Neuronal stem cell (in vitro differentiated cells): ENCODE results near the gene NOL3. TPM values are rescaled to one million over a fixed set of nuclear protein-coding genes. Genes with fewer than 3 reads are reported as not detected.
"Not testable (repeated sequence)": the region's sequence is repeated elsewhere in the genome, so short reads cannot be mapped to it uniquely, and the experiment has no call there.

ENCODE experiments used
- DNase-seq: peaks from one replicate; pipeline ENCODE4 v3.0.0-alpha.2; 2013; ENCODE audit warnings: low spot score
- H2AFZ ChIP-seq: one replicate; pipeline ENCODE4 v1.6.1; 2013; ENCODE audit warnings: mild to moderate bottlenecking, low read length, inconsistent platforms
- H2AK5ac ChIP-seq: 2 replicates; pipeline ENCODE4 v1.6.1; 2013; ENCODE audit warnings: low read depth, mild to moderate bottlenecking, inconsistent platforms, low read length, moderate library complexity, mixed read lengths
- H2BK120ac ChIP-seq: 2 replicates; pipeline ENCODE4 v1.6.1; 2013; ENCODE audit warnings: low read depth, mild to moderate bottlenecking, inconsistent platforms, low read length, moderate library complexity, mixed read lengths
- H2BK12ac ChIP-seq: one replicate; pipeline ENCODE4 v1.6.1; 2013; ENCODE audit warnings: low read length, inconsistent platforms
- H2BK15ac ChIP-seq: 2 replicates; pipeline ENCODE4 v1.6.1; 2013; ENCODE audit warnings: mild to moderate bottlenecking, low read length, inconsistent platforms, mixed read lengths
- H2BK5ac ChIP-seq: one replicate; pipeline ENCODE4 v1.6.1; 2013; ENCODE audit warnings: inconsistent platforms, mild to moderate bottlenecking, low read length, moderate library complexity
- H3K14ac ChIP-seq: one replicate; pipeline ENCODE4 v1.6.1; 2013; ENCODE audit warnings: low read length, inconsistent platforms
- H3K18ac ChIP-seq: 2 replicates; pipeline ENCODE4 v1.6.1; 2013; ENCODE audit warnings: low read length, inconsistent platforms
- H3K23ac ChIP-seq: 2 replicates; pipeline ENCODE4 v1.6.1; 2013; ENCODE audit warnings: low read depth, mild to moderate bottlenecking, mixed read lengths, low read length, inconsistent platforms; ENCODE audit not compliant: poor library complexity
- H3K27ac ChIP-seq: replicated peaks from 3 replicates; pipeline ENCODE4 v1.5.1; 2013; ENCODE audit warnings: low read length, inconsistent platforms
- H3K27me3 ChIP-seq, 3 experiments: 2 replicates each; pipeline ENCODE4 v1.6.1; 2013; ENCODE audit warnings: low read length in 3 of 3, mild to moderate bottlenecking in 2 of 3, inconsistent platforms in 1 of 3, low read depth in 1 of 3, mixed read lengths in 1 of 3, moderate library complexity in 1 of 3; ENCODE audit not compliant: control insufficient read depth in 3 of 3, insufficient read depth in 3 of 3
- H3K36me3 ChIP-seq, 2 donors: replicated peaks in 1 of 2; 2 replicates each; pipeline ENCODE4 v1.6.1; 2013; ENCODE audit warnings: low read length in 2 of 2; ENCODE audit not compliant: control insufficient read depth in 2 of 2, insufficient read depth in 2 of 2
- H3K4ac ChIP-seq: 2 replicates; pipeline ENCODE4 v1.6.1; 2013; ENCODE audit warnings: inconsistent platforms, mild to moderate bottlenecking, low read length, moderate library complexity
- H3K4me1 ChIP-seq, 2 donors: 1 replicate in 1 of 2; 2 replicates in 1 of 2; pipeline ENCODE4 v1.6.1; 2013; ENCODE audit warnings: low read length in 2 of 2, low read depth in 1 of 2; ENCODE audit not compliant: control insufficient read depth in 2 of 2, insufficient read depth in 1 of 2
- H3K4me2 ChIP-seq: one replicate; pipeline ENCODE4 v1.6.1; 2013; ENCODE audit warnings: mild to moderate bottlenecking, low read length, inconsistent platforms; ENCODE audit not compliant: insufficient read depth, poor library complexity, severe bottlenecking
- H3K4me3 ChIP-seq, 2 donors: 2 replicates each; pipeline ENCODE4 v1.5.1; 2013; ENCODE audit warnings: low read length in 2 of 2, mild to moderate bottlenecking in 2 of 2, inconsistent platforms in 1 of 2, moderate library complexity in 1 of 2
- H3K79me1 ChIP-seq: one replicate; pipeline ENCODE4 v1.6.1; 2013; ENCODE audit warnings: low read depth, mild to moderate bottlenecking, inconsistent platforms, low read length, moderate library complexity
- H3K9ac ChIP-seq: one replicate; pipeline ENCODE4 v1.6.1; 2013; ENCODE audit warnings: mild to moderate bottlenecking, low read depth, low read length, inconsistent platforms; ENCODE audit not compliant: poor library complexity
- H3K9me3 ChIP-seq, 2 donors: replicated peaks in 1 of 2; 2 replicates each; pipeline versions ENCODE3 to v1.6.1; 2013; ENCODE audit warnings: low read length in 2 of 2, mild to moderate bottlenecking in 2 of 2, inconsistent platforms in 1 of 2, low read depth in 1 of 2, mixed read lengths in 1 of 2, moderate library complexity in 1 of 2; ENCODE audit not compliant: control insufficient read depth in 2 of 2, insufficient read depth in 1 of 2
- H4K8ac ChIP-seq: one replicate; pipeline ENCODE4 v1.6.1; 2013; ENCODE audit warnings: low read depth, mild to moderate bottlenecking, inconsistent platforms, low read length, moderate library complexity
- H4K91ac ChIP-seq: one replicate; pipeline ENCODE4 v1.6.1; 2013; ENCODE audit warnings: low read length, low read depth, mild to moderate bottlenecking, inconsistent platforms; ENCODE audit not compliant: poor library complexity
- WGBS, 2 donors: extraction: QIAGEN DNeasy Blood & Tissue Kit; methylation state at CpG; one replicate each; pipeline ENCODE4 v1.1.7; 2013; ENCODE audit warnings: missing lambda C conversion rate in 2 of 2, mixed read lengths in 1 of 2; ENCODE audit not compliant: insufficient read length in 2 of 2, insufficient replicate concordance in 1 of 2; ENCODE audit errors: extremely low coverage in 2 of 2; 5-methylcytosine and 5-hydroxymethylcytosine counted together
- polyA plus RNA-seq, 2 experiments: library from polyadenylated mRNA; stranded (reverse); fragments of 200-250 nt; gene quantifications; one replicate each; pipeline ENCODE4 v1.2.3, GENCODE V29; 2013

Gene NOL3
- 2.7 TPM for polyA plus RNA-seq (2013, experiment 1 of 2)
- 2.2 TPM for polyA plus RNA-seq (2013, experiment 2 of 2)

- no peaks in the 10 kb centered on the region for H3K36me3 ChIP-seq
- H3K23ac ChIP-seq: peak within 1 kb of the TSS; percentile 86
- H3K9me3 ChIP-seq: peaks cover 0 to 1% of the 10 kb centered on the region in 2 donors
- H3K14ac ChIP-seq: peak within 1 kb of the TSS; percentile 90
- no CpG with 5 or more reads among the region's 50 CpGs for WGBS, 2 donors
- peak within 1 kb of the TSS; percentile 77 for H4K8ac ChIP-seq
- peak within 1 kb of the TSS; percentile 87 for H2AFZ ChIP-seq
- peaks cover 44 to 94% (median 50%) of the 10 kb centered on the region in 3 experiments for H3K27me3 ChIP-seq
- peak within 1 kb of the TSS; percentile 83 for H2BK120ac ChIP-seq
- H3K4me2 ChIP-seq: peak within 1 kb of the TSS; percentile 81
- H3K4me1 ChIP-seq: peaks cover 17 to 22% of the 10 kb centered on the region in 2 donors
- H2BK15ac ChIP-seq: peak within 1 kb of the TSS; percentile 82
- peak within 1 kb of the TSS; percentile 54 to 72 for H3K4me3 ChIP-seq
- H3K9ac ChIP-seq: peak within 1 kb of the TSS; percentile 88
- no peak within 1 kb of the TSS for H3K27ac ChIP-seq
- peak within 1 kb of the TSS; percentile 32 for H2BK5ac ChIP-seq
- DNase-seq: no peak
- H2BK12ac ChIP-seq: peak within 1 kb of the TSS; percentile 87
- H3K4ac ChIP-seq: no peak within 1 kb of the TSS
- H2AK5ac ChIP-seq: peak within 1 kb of the TSS; percentile 71
- H3K18ac ChIP-seq: peak within 1 kb of the TSS; percentile 94
- H3K79me1 ChIP-seq: no peaks in the 10 kb centered on the region
- no peak within 1 kb of the TSS for H4K91ac ChIP-seq
These were observed at the start of gene NOL3 for GRCh38 chr16:67170168-67170948. Gene NOL3 (plus strand): TSS chr16:67170538.

GRCh38 chr16:67122799-67123198, 47.5 kb upstream of the NOL3 start:
- H3K27me3 ChIP-seq, H4K91ac ChIP-seq, H3K27ac ChIP-seq, H3K18ac ChIP-seq, H2BK12ac ChIP-seq, H2BK120ac ChIP-seq, H3K4me2 ChIP-seq, H3K4me3 ChIP-seq, H3K9ac ChIP-seq, H3K14ac ChIP-seq, H3K23ac ChIP-seq, H4K8ac ChIP-seq, H2AK5ac ChIP-seq, DNase-seq, H3K79me1 ChIP-seq, H2BK15ac ChIP-seq, H3K9me3 ChIP-seq, H3K4me1 ChIP-seq, H2AFZ ChIP-seq, H3K4ac ChIP-seq, H2BK5ac ChIP-seq: not testable (repeated sequence)
- peaks cover 7 to 69% of the 10 kb centered on the region in 2 donors for H3K36me3 ChIP-seq
- WGBS, 2 donors: no CpG with 5 or more reads among the region's 5 CpGs

- H3K36me3 ChIP-seq: peaks cover 10 to 77% of the 10 kb centered on the region in 2 donors
These were observed 41.9 kb upstream of the NOL3 start for GRCh38 chr16:67128417-67128816.

GRCh38 chr16:67128887-67129286, 41.5 kb upstream of the NOL3 start:
- no peaks in the 10 kb centered on the region for H3K27me3 ChIP-seq
- no peak overlapping the region for H2BK120ac ChIP-seq
- no peak overlapping the region for H2AK5ac ChIP-seq
- no peak overlapping the region for H3K9ac ChIP-seq
- no peaks in the 10 kb centered on the region for H3K9me3 ChIP-seq
- no peak overlapping the region for H4K8ac ChIP-seq
- no peak overlapping the region for H2BK12ac ChIP-seq
- no peaks in the 10 kb centered on the region for H3K79me1 ChIP-seq
- H3K4ac ChIP-seq: no peak overlapping the region
- no peak overlapping the region for H3K4me2 ChIP-seq
- no peak overlapping the region for H3K27ac ChIP-seq
- H3K36me3 ChIP-seq: peaks cover 11 to 74% of the 10 kb centered on the region in 2 donors
- H3K14ac ChIP-seq: no peak overlapping the region
- H3K23ac ChIP-seq: no peak overlapping the region
- H2AFZ ChIP-seq: no peak overlapping the region
- no peaks in the 10 kb centered on the region for H3K4me1 ChIP-seq
- no peak overlapping the region for H4K91ac ChIP-seq
- no peak for DNase-seq
- H3K4me3 ChIP-seq: no peak overlapping the region
- H2BK5ac ChIP-seq: no peak overlapping the region
- H3K18ac ChIP-seq: no peak overlapping the region
- no peak overlapping the region for H2BK15ac ChIP-seq
- WGBS, 2 donors: no CpG with 5 or more reads among the region's 3 CpGs

More at GRCh38 chr16:67128417-67128816, 41.9 kb upstream of the NOL3 start:
- no peak overlapping the region for H2AFZ ChIP-seq
- no peak overlapping the region for H2BK5ac ChIP-seq
- H3K14ac ChIP-seq: no peak overlapping the region
- H3K23ac ChIP-seq: no peak overlapping the region
- H3K79me1 ChIP-seq: no peaks in the 10 kb centered on the region
- no peak overlapping the region for H4K8ac ChIP-seq
- H3K4me1 ChIP-seq: no peaks in the 10 kb centered on the region
- no peak overlapping the region for H4K91ac ChIP-seq
- H3K18ac ChIP-seq: no peak overlapping the region
- no peak overlapping the region for H2AK5ac ChIP-seq
- H3K4me2 ChIP-seq: no peak overlapping the region
- no peaks in the 10 kb centered on the region for H3K27me3 ChIP-seq
- no peak overlapping the region for H3K27ac ChIP-seq
- no peak overlapping the region for H2BK12ac ChIP-seq
- no peak overlapping the region for H2BK15ac ChIP-seq
- H2BK120ac ChIP-seq: no peak overlapping the region
- no peak for DNase-seq
- no peaks in the 10 kb centered on the region for H3K9me3 ChIP-seq
- no peak overlapping the region for H3K4ac ChIP-seq
- H3K9ac ChIP-seq: no peak overlapping the region
- no peak overlapping the region for H3K4me3 ChIP-seq
